ENCODE data around the gene CCZ1.
"Not testable (repeated sequence)": the region's sequence is repeated elsewhere in the genome, so short reads cannot be mapped to it uniquely, and the experiment has no call there.

The CCZ1 gene

GRCh38 chr7:5916529-5916928 is 18.0 kb downstream of the CCZ1 start:
- DNase-seq, result not testable (repeated sequence)

- DNase-seq, result not testable (repeated sequence)
These were observed 25.6 kb downstream of the CCZ1 start for GRCh38 chr7:5924180-5924579.

DNA sequence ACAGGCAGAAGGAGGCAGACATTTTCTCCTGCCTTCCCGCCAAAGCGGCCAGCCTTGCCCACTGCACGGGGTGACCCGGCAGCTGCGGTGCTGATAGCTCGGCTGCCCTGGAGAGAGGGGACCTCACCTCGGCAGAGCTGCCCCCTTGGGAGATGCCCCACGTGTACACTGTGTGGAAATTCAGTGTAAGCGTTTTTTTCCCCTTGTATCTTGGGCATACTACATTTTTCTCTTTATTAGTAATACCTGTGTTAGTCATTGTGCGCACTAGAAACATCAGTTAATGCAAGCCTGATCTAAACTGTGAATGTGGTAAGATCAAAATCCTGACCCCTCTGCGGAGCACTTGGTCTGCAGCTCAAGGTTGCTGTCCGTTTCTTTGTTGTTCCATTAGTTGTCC is 26.1 kb downstream of the CCZ1 start:
- not testable (repeated sequence) for DNase-seq

DNA sequence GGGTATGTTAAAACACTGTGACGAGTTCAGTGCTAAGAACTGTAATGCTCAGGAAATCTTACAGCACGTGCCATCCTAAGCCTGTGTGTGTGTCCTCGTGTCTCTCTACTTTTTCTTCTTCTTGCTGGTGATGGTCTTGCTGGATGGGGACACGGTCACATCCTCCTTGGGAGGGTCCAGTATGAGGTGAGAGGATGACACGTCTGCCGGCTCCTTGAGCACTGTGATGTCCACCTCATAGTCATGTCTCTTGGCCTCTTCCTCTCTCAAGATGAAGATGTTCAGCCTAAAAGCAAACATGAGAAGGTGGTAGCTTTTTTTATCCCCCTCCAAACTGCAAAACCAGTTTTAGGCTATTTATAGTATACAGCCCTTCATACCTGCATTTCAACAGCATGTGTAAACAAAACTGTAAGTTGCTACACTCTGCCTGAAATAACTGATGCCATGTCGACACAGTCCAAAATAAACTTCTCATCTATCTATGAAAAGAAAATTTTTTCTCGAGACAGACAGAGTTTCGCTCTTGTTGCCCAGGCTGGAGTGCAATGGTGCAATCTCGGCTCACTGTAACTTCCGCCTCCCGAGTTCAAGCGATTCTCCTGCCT is 27.8 kb downstream of the CCZ1 start:
- not testable (repeated sequence) for DNase-seq

- DNase-seq, result not testable (repeated sequence)
These were observed 31.8 kb downstream of the CCZ1 start for GRCh38 chr7:5930290-5930689.

- DNase-seq, result not testable (repeated sequence)
These were observed 32.7 kb downstream of the CCZ1 start for GRCh38 chr7:5931250-5931649.

DNA sequence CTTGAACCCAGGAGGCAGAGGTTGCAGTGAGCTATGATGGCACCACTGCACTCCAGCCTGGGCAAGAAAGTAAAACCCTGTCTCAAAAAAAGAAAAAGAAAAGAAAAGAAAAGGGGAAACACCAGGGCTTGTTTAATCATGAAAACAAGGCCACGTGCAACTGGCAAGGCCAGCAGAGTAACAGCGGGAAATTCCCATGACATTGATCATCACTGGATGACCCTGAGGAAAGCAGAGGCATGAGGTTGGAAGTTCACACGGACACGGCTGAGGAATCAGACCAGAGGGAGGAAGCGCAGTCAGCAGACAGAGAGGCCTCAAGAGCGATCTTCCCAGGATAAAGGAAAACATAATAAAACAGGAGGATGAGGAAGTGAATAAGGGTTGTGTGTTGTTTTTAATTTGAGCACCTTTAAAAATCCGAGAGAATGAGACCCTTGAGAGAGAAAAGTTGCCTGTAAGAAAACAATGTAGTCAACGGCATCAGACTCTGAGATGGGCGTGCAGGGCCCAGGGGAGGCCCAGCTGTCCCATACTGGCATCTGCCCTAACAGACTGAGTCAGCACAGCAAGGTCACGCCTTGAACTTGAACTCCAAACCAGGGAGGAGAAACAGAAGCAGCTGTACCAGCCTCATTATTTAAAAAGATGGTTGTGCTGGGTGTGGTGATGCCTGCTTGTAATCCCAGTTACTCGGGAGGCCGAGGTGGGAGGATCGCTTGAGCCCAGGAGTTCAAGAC is 33.5 kb downstream of the CCZ1 start:
- DNase-seq, result not testable (repeated sequence)

DNA sequence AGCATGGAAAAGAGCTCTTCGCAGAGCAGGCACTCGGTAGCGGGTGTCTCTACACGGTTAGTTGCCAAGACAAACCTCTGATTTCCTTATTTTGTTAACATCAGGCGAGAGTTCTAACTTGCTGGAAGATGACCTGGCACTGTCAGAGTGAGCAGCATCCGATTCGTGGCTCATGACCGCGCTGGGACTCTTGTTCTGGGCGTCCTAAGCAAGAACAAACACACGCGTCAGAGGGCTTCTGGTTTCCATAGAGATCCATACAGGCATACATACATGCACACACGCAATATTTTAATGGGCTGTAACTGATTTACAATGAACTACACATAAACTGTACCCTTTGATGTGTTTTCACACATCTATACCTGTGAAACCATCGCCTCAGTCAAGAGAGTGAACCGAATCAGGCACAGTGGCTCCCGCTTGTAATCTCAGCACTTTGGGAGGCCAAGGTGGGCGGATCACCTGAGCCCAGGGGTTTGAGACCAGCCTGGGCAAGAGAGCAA is 36.5 kb downstream of the CCZ1 start:
- not testable (repeated sequence) for DNase-seq

- DNase-seq, result not testable (repeated sequence)
These were observed 64.7 kb downstream of the CCZ1 start for GRCh38 chr7:5963205-5963604.

- DNase-seq, result not testable (repeated sequence)
These were observed 65.3 kb downstream of the CCZ1 start for GRCh38 chr7:5963810-5964209.

DNA sequence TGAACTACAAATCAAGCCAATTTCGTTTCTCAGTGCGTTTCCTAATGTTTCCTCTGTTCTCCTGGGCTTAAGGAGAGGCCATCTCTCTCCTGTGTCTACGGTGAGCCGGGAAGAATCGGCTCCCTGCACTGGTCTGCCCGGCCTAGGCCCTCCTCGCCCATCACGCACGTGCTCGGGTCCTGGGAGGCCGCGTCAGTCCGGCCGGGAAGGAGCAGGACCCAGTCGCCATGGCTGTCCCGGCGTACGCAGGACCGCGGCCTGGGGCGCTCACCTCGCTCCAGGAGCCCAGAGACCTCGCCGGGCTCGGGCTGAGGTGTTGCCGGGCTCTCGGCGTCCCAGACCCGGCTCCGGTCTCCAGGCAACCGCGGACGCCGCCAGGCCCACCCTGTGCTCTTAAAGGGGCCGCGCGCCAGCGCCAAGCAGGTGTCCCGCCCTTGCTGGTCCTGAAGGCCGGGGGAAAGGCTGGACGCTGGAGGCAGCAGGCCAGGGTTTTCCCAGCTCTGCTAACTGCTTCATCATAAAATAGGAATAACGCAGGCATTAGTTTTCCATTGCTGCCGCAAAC is 71.9 kb downstream of the CCZ1 start, which contains the start of gene RSPH10B:
TSS of gene RSPH10B (minus strand) at position 343 of the 565 bp plus-strand sequence. CDS start 3,573 bp downstream, outside the sequence.
- DNase-seq, result not testable (repeated sequence)

DNA sequence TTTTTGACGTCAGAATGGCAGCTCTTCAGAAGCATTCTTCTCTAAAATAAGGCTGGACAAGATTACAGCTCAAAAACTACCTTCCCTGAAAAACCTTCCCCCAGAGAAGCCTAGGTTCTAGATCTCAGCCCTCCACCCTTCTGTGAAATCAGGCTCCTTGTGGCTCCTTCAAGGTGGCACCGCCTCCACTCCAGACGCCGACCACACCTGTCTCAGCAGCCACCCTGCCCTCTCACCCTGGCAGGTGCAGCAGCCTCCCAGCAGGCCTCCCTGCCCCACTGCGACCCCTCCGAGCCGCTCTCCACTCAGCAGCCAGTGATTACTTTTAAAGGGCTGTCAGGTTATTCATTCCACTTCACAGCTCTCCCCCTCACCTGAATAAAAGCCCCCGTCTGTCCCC is 75.0 kb downstream of the CCZ1 start:
- not testable (repeated sequence) for DNase-seq

Measured in hematopoietic multipotent progenitor cell treated with erythropoietin and hydrocortisone succinate and interleukin-3 and kit ligand, for 6 days (in vitro differentiated cells).